HG02981 (cell line): Measurements from ENCODE around the gene CPNE8.

ENCODE experiments used
- ATAC-seq: cut with Tn5 transposase; IDR thresholded peaks from one replicate; pipeline ENCODE4 v1.9.1; 2021; ENCODE audit warnings: mild to moderate bottlenecking, moderate library complexity; ENCODE audit not compliant: unreplicated experiment

Gene CPNE8

DNA sequence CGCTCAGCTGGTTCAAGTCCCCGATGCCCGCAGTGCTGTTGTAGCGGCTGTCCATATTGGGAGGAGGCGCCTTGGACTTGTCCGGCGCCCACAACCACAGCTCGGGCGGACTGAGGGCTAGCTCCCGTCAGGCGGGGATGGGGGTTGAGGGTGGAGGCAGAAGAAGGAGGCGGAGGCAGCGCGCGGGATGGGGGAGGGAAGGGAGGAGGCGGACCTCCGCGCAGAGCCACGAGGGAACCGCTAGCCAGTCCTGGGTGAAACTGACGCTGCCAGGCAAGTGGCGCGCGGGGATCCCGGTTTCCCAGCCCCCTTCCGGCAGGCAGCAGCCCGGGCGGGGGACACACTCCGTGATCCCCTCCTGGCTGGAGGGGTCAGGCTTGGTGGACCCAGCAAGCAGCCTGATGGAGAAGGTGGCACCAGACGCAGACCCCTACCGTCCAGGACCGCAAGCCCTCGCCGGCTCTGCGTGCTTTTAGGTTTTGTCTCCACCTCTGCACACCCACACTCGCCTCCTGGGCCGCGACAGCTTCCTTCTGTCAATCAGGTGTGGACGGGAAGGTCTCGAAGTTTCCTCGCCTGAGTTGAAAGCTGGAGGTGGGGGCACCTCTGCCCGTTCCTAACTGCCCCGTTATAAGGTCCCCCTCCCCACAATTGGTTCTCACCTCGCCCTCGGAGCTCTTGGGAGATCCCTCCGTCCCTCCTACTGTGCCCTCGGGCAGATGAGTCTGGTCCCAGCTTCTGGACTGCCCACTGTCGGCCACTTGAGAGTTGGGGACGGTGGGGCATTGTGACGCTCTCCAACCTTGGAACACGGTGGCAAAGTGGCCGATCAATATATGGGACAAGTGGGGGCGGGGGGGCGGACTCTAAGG, at the start of gene CPNE8:
CPNE8 (minus strand) TSS at position 112 of the 872 bp plus-strand sequence; CDS start at position 55, 57 bp downstream.
- ATAC-seq = peak; percentile 51

- ATAC-seq = no peak
Observed at GRCh38 chr12:38954238-38954873, 49.0 kb upstream of the CPNE8 start.

DNA sequence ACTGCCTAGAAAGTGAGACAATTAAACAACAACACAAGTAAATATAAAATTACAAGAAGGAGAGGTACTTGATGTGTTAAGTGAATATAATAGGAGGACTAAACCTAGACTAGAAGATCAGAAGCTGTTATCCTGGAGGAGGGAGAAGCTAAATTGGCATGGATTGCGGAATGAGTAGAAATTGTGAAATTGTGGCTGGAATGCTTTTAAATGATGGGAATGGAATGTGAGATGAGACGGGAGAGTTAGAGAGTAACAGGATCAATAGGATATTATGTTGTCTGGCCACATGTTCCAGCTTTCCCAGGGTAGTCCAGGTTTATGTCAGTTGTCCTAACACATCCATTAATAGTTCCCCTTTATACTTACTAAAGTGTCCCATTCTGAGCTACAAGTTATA, 44.0 kb upstream of the CPNE8 start:
- no peak for ATAC-seq

DNA sequence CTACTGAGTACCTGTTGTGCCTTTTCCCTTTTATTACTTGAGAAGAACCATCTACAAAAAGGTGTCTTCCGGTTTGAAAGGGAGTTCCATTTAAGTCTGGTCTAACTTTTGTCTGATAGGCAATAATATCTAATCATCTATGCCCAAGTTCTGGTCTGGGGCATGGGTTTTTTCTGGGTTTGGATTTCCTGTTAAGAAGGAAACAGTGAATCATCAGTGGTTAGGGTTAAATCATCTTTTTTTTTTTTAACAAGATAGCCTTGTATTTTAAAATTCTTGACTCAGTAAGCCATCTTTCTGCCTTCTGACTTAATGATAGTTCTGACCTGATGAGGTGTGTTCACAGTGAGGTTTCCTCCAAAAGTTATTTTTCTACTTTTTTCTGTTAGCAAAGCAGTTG, 29.3 kb upstream of the CPNE8 start:
- no peak for ATAC-seq

DNA sequence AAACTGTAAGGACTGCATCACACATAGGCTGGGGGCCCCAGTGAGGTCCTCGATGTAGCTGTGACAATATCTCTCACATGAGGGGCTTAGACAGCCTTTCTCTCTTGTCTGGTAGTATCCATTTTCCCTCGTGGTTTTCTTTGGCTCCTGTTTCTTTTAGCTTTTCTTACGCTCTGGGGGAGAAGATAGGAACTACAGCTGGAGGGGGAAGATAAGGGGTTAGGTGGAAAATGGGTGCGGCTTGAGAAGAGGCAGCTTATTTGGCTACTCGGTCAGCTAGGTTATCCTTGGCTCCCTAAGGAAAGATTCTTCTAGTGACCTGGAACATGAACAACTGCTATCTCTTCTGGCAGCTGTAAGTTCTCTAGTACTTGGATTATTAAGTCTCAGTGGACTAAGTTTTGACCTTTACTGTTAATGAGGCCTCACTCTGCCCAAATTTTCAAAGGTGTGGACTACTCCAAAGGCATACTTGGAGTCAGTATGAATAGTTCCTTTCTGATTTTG, 28.7 kb upstream of the CPNE8 start:
- no peak for ATAC-seq

- ATAC-seq = no peak
Observed at GRCh38 chr12:38932320-38932719, 26.9 kb upstream of the CPNE8 start.

GRCh38 chr12:38931461-38931860, 26.1 kb upstream of the CPNE8 start:
- ATAC-seq = no peak

DNA sequence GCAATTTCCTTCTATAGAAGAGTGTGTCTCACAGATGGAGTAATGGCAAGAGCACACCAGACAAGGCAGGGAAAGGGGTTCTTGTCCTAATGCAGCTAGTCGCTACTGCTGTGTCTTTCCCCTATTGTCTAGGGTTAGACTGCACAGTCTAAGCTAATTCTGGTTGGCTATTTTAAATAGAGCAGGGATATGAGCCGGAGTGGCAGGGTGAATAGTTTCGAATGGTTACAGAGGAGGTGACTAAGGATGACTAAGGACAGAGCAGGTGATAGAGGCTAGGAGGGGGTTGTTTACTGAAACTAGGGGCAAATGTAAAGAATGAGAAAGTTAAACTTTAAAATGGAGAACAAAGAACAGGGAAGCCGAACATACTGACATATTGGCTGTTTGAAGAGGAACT, 25.6 kb upstream of the CPNE8 start:
- no peak for ATAC-seq

- no peak for ATAC-seq
Observed at GRCh38 chr12:38926501-38926900, 21.1 kb upstream of the CPNE8 start.

GRCh38 chr12:38921025-38921677, 15.8 kb upstream of the CPNE8 start:
- peak; percentile 90 for ATAC-seq

GRCh38 chr12:38919191-38919590, 13.8 kb upstream of the CPNE8 start:
- no peak for ATAC-seq

DNA sequence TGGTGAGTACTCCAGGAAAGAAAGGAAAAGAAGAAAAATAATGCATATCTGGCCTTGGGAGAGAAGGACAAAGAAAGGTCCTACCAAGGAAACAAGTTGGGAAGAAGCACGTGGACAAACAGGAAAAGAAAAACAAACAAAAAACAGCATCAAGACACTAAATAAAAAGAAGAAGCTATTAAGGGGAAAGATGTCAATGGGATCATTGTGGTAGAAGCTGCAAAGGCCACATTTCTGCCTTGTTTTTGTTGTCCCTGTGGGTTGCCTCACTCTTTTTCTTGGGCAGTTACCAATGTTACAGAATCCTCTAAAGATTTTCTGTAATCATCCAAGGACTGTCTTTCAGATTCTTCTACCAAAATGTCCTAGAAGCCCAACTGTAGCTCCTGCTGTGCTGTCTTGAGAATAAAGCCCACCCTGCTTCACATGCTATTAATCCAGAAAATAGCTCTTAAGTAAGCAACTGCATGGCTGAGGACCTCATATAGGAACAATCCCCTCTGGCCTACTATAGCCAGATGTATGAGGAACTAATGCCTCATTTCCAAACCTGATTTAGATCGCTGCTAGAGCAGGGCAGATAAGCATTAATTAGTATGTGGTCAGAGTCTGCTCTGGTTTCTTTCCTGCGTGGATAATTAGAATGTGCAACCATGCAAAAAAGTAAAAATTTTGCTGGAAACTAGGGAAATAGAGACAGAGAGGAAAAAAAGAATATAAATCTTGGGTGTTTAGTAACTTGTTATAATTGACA, 10.2 kb upstream of the CPNE8 start:
- no peak for ATAC-seq

DNA sequence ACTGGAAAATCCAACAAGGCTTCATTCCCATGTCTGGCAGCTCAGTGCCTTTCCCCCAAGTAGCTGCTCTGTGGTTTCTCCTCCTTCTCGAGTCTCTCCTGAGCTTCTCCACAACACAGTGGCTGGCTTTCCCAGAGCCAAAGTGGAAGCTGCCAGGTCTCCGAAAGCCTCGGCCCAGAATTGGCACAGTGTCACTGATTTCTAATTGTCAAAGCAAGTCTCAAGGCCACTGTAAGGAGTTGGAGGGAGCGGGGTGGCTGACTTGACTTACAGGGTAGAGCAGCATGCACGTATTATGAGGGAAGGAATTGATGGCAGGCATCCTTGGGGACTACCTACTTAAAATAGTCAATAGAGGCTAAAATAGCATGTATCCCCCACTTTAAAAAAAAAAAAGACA, 6.7 kb upstream of the CPNE8 start:
- no peak for ATAC-seq

DNA sequence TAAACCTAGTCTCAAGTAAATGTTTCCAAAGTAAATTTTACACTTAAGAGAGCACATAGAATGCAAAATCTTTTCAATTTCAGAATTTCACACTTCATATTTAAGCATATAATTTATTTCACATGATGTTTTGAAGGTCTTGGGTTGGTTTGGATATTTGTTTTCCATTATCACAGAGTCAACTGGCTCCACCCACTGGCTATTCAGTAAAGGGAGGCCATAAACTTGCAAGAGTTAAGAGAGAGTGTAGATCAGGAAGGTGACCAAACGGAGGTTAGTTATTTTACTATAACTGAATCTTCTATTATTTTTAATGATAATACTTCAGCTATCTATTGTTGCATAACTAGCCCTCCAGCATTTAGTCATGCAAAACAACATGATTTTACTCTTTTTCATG, 6.2 kb upstream of the CPNE8 start:
- no peak for ATAC-seq

DNA sequence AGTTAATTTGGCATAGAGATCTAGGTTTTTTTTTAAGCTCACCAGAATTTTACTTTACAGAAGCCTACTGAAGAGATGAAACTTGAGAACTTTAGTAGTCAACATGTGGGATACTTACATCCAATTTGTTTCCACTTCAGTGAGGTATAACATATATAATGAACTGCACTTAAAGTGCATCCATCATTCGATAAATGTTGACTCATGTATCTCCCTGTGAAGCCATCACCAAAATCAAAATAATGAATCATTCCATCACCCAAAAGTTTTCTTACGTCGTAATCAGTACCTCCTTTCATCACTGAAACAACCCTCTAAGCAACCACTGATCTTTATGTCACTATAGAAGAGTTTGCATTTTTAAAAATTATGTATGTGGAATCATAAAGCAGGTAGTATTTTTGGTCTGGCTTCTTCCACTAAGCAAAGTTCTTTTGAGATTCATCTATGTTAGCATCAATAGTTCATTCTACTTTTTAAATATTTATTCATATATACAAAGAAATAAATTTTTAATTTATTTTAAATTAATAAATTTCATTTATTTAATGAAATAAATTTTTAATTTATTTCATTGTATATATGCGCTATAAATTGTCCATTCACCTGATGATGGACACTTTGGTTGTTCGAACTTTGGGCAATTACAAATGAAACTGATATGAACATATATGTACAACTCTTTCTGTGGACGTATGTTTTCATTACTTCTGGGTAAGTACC, 2.0 kb upstream of the CPNE8 start:
- ATAC-seq = no peak

DNA sequence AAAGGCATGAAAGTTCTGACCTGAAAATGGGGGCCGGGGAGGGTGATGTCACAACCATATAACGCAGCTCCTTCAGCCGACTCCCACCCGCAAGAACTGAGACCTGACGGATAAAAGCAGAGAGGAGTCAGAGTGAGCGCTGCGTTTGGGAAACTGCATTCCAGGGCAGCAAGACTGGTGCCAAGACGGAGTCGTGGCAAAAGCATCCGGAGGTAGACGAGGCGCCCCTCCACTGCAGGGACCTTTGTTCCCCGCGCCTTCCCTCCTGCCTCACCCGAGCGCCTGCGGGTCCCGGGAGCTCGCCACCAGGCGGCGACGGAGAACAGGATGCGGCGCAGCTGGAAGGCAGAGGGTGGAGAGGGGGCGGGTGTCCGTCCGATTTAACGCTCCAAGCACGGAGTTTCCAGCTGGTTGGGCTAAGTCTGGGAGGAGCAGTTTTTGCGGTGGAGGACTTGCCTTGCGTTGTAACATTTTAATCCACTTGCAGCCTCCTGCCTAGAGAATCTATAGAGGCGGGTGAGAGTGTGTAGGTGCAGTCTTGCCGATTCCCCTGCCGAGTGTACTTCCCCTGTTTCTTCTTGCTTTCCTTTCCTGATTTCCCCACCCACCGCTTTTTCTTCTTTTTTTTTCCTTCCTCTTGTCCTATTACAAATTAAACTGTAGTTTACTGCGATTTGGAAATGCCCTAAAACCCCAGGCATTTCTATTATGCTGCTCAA, 1.2 kb upstream of the CPNE8 start:
- peak; percentile 55 for ATAC-seq

DNA sequence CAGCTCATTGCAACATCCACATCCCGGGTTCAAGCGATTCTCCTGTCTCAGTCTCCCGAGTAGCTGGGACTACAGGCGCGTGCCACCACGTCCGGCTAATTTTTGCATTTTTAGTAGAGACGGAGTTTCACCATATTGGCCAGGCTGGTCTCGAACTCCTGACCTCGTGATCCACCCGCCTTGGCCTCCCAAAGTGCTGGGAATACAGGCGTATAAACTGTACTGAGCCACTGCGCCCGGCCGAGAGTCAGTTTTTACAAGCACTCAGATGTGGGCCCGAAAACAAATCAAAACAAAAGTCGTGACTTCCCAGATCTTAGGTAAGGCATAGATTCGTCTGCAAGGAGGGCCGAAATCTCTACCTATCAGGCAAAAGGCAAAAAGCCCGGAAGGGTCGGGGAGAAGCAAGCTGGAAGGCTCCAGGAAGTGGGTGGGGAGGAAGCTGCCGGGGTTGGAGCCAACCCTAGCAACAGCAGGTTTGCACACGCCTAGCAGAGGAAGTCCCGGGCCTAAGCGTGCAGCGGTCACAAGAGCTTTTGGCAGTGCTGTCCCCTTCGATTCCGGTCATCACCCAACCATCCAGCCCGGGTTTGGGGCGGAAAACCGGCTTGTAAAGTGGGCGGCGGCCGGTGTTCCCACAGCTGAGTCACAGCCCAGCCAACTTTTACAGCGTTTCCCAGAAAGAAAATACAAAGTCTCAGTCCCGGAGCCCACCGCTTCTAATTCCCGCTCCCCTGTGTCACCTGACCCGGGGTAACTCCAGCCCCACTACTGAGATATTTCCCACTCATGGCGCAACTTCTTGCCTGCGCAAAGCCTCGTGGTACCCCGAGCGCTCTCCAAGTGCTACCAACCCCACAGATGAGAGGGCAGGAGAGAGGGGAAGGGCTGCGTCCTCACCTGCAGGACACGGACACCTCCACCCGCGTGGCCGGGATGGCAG, 583 bp downstream of the CPNE8 start:
- peak; percentile 60 for ATAC-seq

DNA sequence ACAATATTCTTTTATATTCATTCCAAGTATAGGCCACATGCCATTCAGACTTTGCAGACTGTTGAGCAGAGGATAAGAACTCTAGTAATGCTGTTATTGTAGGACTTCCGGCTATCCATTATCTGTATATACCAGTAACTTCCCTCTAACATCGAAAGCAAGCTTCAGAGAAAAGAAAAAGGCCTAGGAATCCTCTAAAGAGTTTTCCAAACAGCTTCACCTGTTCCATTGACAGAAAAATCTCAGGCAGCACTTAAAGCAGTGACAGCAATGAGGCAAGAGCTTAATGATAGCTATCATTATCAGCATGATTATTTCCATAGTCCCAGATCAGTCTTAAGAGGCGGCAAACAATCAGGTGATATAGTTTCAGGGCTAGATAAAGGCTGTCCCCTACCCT, 1.8 kb downstream of the CPNE8 start:
- ATAC-seq = no peak
